Dendritic cell treated with granulocyte-macrophage colony-stimulating factor and Interleukin-4, amounts not matched to agents 40 ng/mL and 50 ng/mL, for 4 days (primary cell): ENCODE data around the gene RPL31.

Experiments used
- H3K27ac Mint-ChIP-seq: one replicate; pipeline ENCODE4 v1.8.0; 2022; ENCODE audit warnings: mild to moderate bottlenecking, mixed read lengths
- H3K27me3 Mint-ChIP-seq: one replicate; pipeline ENCODE4 v1.8.0; 2022; ENCODE audit warnings: mild to moderate bottlenecking, mixed read lengths
- H3K36me3 Mint-ChIP-seq: one replicate; pipeline ENCODE4 v1.8.0; 2022; ENCODE audit warnings: low read depth, mixed read lengths
- H3K4me1 Mint-ChIP-seq: one replicate; pipeline ENCODE4 v1.8.0; 2022; ENCODE audit warnings: low read depth, mixed read lengths
- H3K4me3 Mint-ChIP-seq: one replicate; pipeline ENCODE4 v1.8.0; 2022; ENCODE audit warnings: mild to moderate bottlenecking, moderate library complexity, mixed read lengths
- H3K9me3 Mint-ChIP-seq: one replicate; pipeline ENCODE4 v1.8.0; 2022; ENCODE audit warnings: mixed read lengths
- intact Hi-C: fragments of 100-400 bp; cut with micrococcal nuclease; formaldehyde crosslinking; loops from one replicate; pipeline ENCODE4 v1.15.0; 2022

The RPL31 gene

DNA sequence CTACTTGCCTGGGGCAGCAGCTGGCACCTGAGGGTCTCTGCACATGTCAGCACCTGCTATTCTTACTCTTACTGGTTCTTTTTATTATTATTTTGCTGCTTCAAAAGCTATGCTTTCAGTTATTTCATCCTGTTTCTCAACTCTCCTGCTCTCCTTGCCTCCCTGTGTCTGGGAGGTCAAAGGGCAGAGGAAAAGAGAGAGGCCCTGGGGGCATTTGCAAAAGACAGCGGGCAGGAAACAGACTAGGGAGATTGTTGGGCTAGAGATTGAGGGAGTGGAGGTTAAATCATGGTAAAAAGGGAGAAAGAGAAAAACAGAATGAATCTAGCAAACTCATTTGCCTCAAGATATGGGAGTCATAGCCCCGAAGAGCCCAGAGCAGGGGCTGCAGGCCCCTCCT, 21.1 kb upstream of the RPL31 start:
- Mint-ChIP-seq H3K27ac (no peak overlapping the region), H3K36me3 (no peaks in the 10 kb centered on the region), H3K4me1 (no peaks in the 10 kb centered on the region), H3K9me3 (no peaks in the 10 kb centered on the region), H3K4me3 (no peak overlapping the region), H3K27me3 (peaks cover 5% of the 10 kb centered on the region)
- intact Hi-C loops, result loop anchor here (10.0 kb wide), 1 partner anchor 556 kb away; no protein-coding TSS in a partner anchor

GRCh38 chr2:100982431-100982861, 19.6 kb upstream of the RPL31 start:
- Mint-ChIP-seq H3K4me1 (no peaks in the 10 kb centered on the region), H3K36me3 (no peaks in the 10 kb centered on the region), H3K27me3 (peaks cover 5% of the 10 kb centered on the region), H3K27ac (no peak overlapping the region), H3K9me3 (no peaks in the 10 kb centered on the region), H3K4me3 (no peak overlapping the region)
- intact Hi-C loops, result loop anchor here (10.0 kb wide), 1 partner anchor 558 kb away; no protein-coding TSS in a partner anchor

DNA sequence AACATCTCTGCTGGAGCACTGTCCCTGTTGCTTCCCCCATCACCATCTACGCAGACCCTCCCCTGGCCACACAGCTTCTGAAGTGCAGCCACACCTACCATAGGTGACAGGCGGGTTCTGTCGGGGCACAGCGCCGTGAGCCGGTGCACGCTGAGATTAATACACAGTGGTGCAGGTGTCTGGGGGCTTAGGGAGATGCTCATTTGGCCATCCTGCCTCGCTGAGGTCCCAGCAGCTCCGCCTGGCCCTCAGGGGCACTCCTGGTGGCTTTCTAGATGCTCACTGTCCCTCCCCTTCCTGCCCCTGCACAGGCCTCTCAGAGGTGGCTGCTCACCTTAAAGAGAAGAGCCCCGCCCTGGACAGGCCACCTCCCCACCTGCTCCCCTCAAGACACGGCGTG, 18.9 kb upstream of the RPL31 start:
- intact Hi-C loops, result loop anchor here (10.0 kb wide), 1 partner anchor 558 kb away; no protein-coding TSS in a partner anchor
- Mint-ChIP-seq H3K4me3 (no peak overlapping the region), H3K36me3 (no peaks in the 10 kb centered on the region), H3K27ac (no peak overlapping the region), H3K4me1 (no peaks in the 10 kb centered on the region), H3K9me3 (no peaks in the 10 kb centered on the region), H3K27me3 (peaks cover 5% of the 10 kb centered on the region)

DNA sequence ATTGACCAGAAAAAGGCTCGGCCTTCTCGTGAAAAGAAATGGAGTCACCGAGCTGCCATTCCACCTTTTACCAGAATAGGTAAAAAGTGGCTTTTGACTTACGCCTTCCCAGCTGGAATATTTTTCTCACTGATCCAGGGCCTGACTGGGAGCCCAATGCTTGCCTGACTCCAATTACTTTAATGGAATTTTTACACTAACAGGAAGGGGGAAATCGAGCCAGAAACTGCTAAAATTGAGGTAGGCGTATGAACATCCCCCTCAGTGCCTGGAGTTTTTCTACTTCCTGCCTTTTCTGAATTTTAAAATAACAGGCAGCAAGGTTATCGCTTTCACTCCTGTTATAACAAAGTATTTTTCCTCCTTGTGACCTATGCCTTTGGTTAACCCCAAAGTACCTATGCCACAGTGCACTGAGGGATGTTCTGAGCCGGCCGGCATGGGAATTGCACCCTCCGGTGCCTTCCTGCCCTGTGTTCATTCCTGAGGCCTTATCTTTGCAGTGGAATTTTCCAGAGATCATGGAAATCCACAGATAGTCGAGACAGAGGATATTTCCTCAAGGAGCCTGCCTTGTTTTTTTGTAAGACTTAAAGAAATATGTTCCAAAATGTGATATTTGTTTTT, 18.3 kb upstream of the RPL31 start:
- H3K4me3 Mint-ChIP-seq, result no peak overlapping the region
- no peaks in the 10 kb centered on the region for H3K4me1 Mint-ChIP-seq
- no peak overlapping the region for H3K27ac Mint-ChIP-seq
- peaks cover 5% of the 10 kb centered on the region for H3K27me3 Mint-ChIP-seq
- intact Hi-C loops, result loop anchor here (10.0 kb wide), 1 partner anchor 559 kb away; no protein-coding TSS in a partner anchor
- no peaks in the 10 kb centered on the region for H3K36me3 Mint-ChIP-seq
- H3K9me3 Mint-ChIP-seq, result no peaks in the 10 kb centered on the region

DNA sequence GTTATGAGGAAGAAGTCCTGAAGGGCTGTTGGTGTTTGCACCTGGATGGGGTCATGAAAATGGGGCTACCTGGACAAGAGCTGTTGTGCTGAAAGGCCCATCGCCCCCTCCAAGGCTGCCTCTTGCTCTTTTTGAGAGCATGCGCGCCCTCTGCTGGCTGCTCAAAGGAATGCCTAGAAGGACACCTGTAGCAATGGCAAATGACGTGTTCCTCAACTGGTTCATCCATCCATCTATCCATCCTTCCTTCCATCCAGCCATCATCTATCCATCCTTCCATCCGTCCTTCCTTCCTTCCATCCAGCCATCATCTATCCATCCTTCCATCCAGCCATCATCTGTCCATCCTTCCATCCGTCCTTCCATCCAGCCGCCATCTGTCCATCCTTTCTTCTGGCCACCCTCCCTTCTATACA, 17.2 kb upstream of the RPL31 start:
- no peaks in the 10 kb centered on the region for H3K4me1 Mint-ChIP-seq
- peaks cover 5% of the 10 kb centered on the region for H3K27me3 Mint-ChIP-seq
- H3K4me3 Mint-ChIP-seq, result no peak overlapping the region
- no peaks in the 10 kb centered on the region for H3K9me3 Mint-ChIP-seq
- H3K36me3 Mint-ChIP-seq, result no peaks in the 10 kb centered on the region
- H3K27ac Mint-ChIP-seq, result no peak overlapping the region
- intact Hi-C loops, result loop anchor here (1.0 to 10.0 kb wide), 3 partner anchors 255 to 560 kb away; no protein-coding TSS in a partner anchor

- peaks cover 4% of the 10 kb centered on the region for H3K27me3 Mint-ChIP-seq
- H3K36me3 Mint-ChIP-seq, result no peaks in the 10 kb centered on the region
- H3K4me3 Mint-ChIP-seq, result no peak overlapping the region
- intact Hi-C loops, result loop anchor here (10.0 kb wide), 1 partner anchor 561 kb away; no protein-coding TSS in a partner anchor
- no peaks in the 10 kb centered on the region for H3K4me1 Mint-ChIP-seq
- H3K27ac Mint-ChIP-seq, result no peak overlapping the region
- H3K9me3 Mint-ChIP-seq, result no peaks in the 10 kb centered on the region
Measured at GRCh38 chr2:100986157-100986556, 15.9 kb upstream of the RPL31 start.

DNA sequence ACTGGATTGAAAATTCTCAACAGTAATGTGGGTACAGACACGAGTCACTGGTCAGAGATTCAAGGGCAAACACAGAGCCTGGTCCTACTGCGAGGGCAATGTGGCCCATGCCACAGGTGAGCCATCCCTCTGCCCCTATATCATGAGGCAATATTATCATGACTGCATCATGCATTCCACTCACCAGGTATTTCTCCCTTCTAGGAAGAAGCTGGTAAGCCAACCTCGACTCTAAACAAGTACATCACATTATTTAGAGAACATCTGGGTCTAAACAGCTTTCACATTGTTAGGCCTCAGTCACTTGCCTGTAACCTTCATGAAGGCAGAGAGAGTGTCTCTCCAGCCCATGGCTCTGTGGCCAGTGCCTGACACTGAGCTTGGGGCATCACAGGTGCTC, 14.6 kb upstream of the RPL31 start:
- Mint-ChIP-seq H3K4me1 (peaks cover 5% of the 10 kb centered on the region), H3K27ac (no peak overlapping the region), H3K27me3 (peaks cover 4% of the 10 kb centered on the region), H3K9me3 (no peaks in the 10 kb centered on the region), H3K36me3 (no peaks in the 10 kb centered on the region), H3K4me3 (no peak overlapping the region)
- intact Hi-C loops, result loop anchor here (10.0 kb wide), 1 partner anchor 563 kb away; no protein-coding TSS in a partner anchor

DNA sequence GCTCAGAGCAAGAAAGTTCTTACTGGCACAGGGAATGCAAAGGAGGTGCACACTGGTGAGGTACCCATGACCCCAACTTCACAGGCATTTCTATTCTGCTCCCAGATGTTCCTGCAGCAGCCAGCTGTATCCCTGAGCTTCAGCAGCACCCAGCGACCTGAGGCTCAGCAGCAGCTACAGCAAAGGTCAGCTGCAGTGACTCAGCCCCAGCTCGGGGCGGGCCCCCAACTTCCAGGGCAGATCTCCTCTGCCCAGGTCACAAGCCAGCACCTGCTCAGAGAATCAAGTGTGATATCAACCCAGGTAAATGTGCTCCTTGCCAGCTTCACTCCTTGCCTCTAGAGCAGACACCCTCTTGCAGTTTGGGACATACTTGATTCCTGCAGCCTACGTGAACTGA, 14.1 kb upstream of the RPL31 start:
- Mint-ChIP-seq H3K4me3 (no peak overlapping the region), H3K9me3 (no peaks in the 10 kb centered on the region), H3K27ac (no peak overlapping the region), H3K4me1 (peaks cover 7% of the 10 kb centered on the region), H3K27me3 (peaks cover 4% of the 10 kb centered on the region), H3K36me3 (no peaks in the 10 kb centered on the region)
- intact Hi-C loops, result loop anchor here (10.0 kb wide), 1 partner anchor 563 kb away; no protein-coding TSS in a partner anchor

DNA sequence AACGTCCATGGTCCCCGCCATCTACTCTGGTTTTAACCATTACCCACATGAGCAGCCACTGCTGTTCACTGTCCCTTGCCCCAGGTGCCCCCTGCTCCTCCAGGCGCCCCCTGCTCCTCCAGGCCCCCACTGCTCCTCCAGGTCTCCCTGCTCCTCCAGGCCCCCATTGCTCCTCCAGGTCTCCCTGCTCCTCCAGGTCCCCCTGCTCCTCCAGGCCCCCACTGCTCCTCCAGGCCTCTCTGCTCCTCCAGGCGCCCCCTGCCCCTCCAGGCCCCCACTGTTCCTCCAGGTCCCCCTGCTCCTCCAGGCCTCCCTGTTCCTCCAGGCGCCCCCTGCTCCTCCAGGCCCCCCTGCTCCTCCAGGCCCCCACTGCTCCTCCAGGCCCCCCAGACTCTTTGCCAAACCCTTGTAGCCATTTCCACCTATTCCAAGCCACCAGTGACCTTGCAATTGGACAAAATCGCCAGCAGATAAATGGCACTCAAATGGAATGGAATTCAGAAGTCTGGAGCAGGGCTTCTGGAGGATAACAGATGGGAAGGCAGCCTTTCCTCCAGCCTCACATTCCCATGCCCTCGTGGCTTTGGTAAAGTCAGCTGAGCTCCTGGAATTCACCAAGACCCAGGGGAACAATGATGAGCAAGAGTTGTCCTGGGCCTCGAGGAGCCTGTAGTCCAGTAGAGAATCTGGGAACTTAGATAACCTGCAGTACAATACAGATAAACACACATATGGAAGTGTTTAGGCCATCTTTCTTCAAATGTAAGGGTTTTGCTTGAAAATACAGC, 13.3 kb upstream of the RPL31 start:
- no peak overlapping the region for H3K27ac Mint-ChIP-seq
- intact Hi-C loops, result loop anchor here (10.0 kb wide), 1 partner anchor 564 kb away; no protein-coding TSS in a partner anchor
- H3K4me3 Mint-ChIP-seq, result no peak overlapping the region
- peaks cover 7% of the 10 kb centered on the region for H3K4me1 Mint-ChIP-seq
- no peaks in the 10 kb centered on the region for H3K36me3 Mint-ChIP-seq
- no peaks in the 10 kb centered on the region for H3K9me3 Mint-ChIP-seq
- H3K27me3 Mint-ChIP-seq, result peaks cover 4% of the 10 kb centered on the region

GRCh38 chr2:100989666-100990065, 12.4 kb upstream of the RPL31 start:
- intact Hi-C loops, result loop anchor here (10.0 kb wide), 1 partner anchor 565 kb away; no protein-coding TSS in a partner anchor
- H3K4me1 Mint-ChIP-seq, result peaks cover 7% of the 10 kb centered on the region
- H3K9me3 Mint-ChIP-seq, result no peaks in the 10 kb centered on the region
- H3K27ac Mint-ChIP-seq, result no peak overlapping the region
- H3K27me3 Mint-ChIP-seq, result peaks cover 4% of the 10 kb centered on the region
- H3K36me3 Mint-ChIP-seq, result no peaks in the 10 kb centered on the region
- H3K4me3 Mint-ChIP-seq, result no peak overlapping the region

GRCh38 chr2:100990166-100990565, 11.9 kb upstream of the RPL31 start:
- H3K36me3 Mint-ChIP-seq, result no peaks in the 10 kb centered on the region
- no peak overlapping the region for H3K4me3 Mint-ChIP-seq
- H3K9me3 Mint-ChIP-seq, result no peaks in the 10 kb centered on the region
- peaks cover under 1% of the 10 kb centered on the region for H3K27me3 Mint-ChIP-seq
- no peak overlapping the region for H3K27ac Mint-ChIP-seq
- intact Hi-C loops, result no loop called here
- peaks cover 7% of the 10 kb centered on the region for H3K4me1 Mint-ChIP-seq

- no peaks in the 10 kb centered on the region for H3K9me3 Mint-ChIP-seq
Measured at GRCh38 chr2:100990650-100991403, 11.3 kb upstream of the RPL31 start.

DNA sequence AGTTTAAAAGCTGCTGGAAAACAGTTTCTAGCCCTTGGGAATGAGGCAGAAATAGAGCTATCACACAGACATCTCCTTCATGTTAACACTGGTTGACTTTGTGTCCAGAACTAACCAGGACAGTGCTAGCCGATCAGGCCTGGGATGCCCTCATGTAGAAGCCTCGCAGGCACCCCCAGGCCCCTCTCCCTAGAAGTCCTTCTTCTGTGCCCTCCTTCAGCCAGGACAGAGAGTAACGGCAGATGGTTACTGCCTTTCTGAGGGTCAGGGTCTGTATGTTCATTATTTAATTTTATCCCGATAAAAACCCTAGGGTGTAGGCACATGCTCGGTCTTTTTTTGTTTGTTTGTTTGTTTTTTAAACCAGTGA, 10.7 kb upstream of the RPL31 start:
- Mint-ChIP-seq H3K27me3 (no peaks in the 10 kb centered on the region), H3K4me1 (peaks cover 7% of the 10 kb centered on the region), H3K9me3 (no peaks in the 10 kb centered on the region), H3K36me3 (no peaks in the 10 kb centered on the region), H3K27ac (no peak overlapping the region), H3K4me3 (no peak overlapping the region)
- intact Hi-C loops, result no loop called here

More at GRCh38 chr2:100990650-100991403, 11.3 kb upstream of the RPL31 start:
- Mint-ChIP-seq H3K27ac (no peak overlapping the region), H3K4me1 (peaks cover 7% of the 10 kb centered on the region), H3K27me3 (no peaks in the 10 kb centered on the region), H3K36me3 (no peaks in the 10 kb centered on the region), H3K4me3 (no peak overlapping the region)
- intact Hi-C loops, result no loop called here
